Stomach (tissue), 9 donors: ENCODE results near the gene DCC. TPM values are rescaled to one million over a fixed set of nuclear protein-coding genes. Genes with fewer than 3 reads are reported as not detected.
A peak's percentile ranks its signal among the peaks of the same experiment; 100 is the strongest.

ENCODE experiments used
- DNase-seq, 2 donors: peaks; one replicate each; pipeline versions ENCODE4 v3.0.0 to v3.0.0-alpha.2; 2013 to 2019
- H3K27ac ChIP-seq, 5 donors: fragments of 200-600 bp in 4 of 5; sonication (generic) in 4 of 5; one replicate each; pipeline ENCODE4 v1.5.1; 2013 to 2019; ENCODE audit warnings: mild to moderate bottlenecking in 1 of 5, moderate library complexity in 1 of 5
- H3K27me3 ChIP-seq, 3 donors: fragments of 200-600 bp; sonication (generic); one replicate each; pipeline ENCODE4 v1.5.1; 2017 to 2019; ENCODE audit warnings: mixed run types in 1 of 3
- H3K36me3 ChIP-seq, 4 donors: fragments of 200-600 bp; sonication (generic); 1 replicate in 3 of 4; 2 replicates in 1 of 4; pipeline ENCODE4 v1.5.1; 2016 to 2019
- H3K4me1 ChIP-seq, 4 donors: fragments of 200-600 bp; sonication (generic); one replicate each; pipeline ENCODE4 v1.5.1; 2016 to 2019
- H3K4me3 ChIP-seq, 4 donors: fragments of 200-600 bp; sonication (generic) in 3 of 4; one replicate each; pipeline ENCODE4 v1.5.1; 2016 to 2019; ENCODE audit warnings: mild to moderate bottlenecking in 1 of 4
- H3K9me3 ChIP-seq, 4 donors: fragments of 200-600 bp; sonication (generic); one replicate each; pipeline ENCODE4 v1.5.1; 2016 to 2019
- EP300 ChIP-seq: sonication (generic); formaldehyde crosslinking; IDR thresholded peaks from one replicate; pipeline ENCODE4 v1.6.1; 2017; ENCODE audit warnings: antibody characterized with exemption
- POLR2A ChIP-seq, 4 donors: fragments of 450-650 bp; IDR thresholded peaks; one replicate each; pipeline ENCODE4 v1.6.1; 2016; ENCODE audit warnings: antibody characterized with exemption in 4 of 4, control low read depth in 2 of 4, mild to moderate bottlenecking in 1 of 4, moderate library complexity in 1 of 4
- POLR2AphosphoS5 ChIP-seq, 3 donors: sonication (generic); formaldehyde crosslinking; IDR thresholded peaks; one replicate each; pipeline ENCODE4 v1.6.1; 2016; ENCODE audit warnings: antibody characterized with exemption in 3 of 3
- WGBS, 5 donors: extraction: QIAGEN DNeasy Blood & Tissue Kit in 3 of 5; methylation state at CpG; one replicate each; pipeline versions ENCODE4 v1.1.5 to v1.1.7; 2013 to 2018; 5-methylcytosine and 5-hydroxymethylcytosine counted together
- intact Hi-C: fragments of 100-400 bp; cut with DNase I; formaldehyde crosslinking; loops from one replicate; pipeline ENCODE4 v1.15.1; 2023; ENCODE audit warnings: low total_unique reads
- polyA plus RNA-seq, 3 donors: library from polyadenylated mRNA; stranded (reverse); fragments of 200-250 nt; gene quantifications; one replicate each; pipeline ENCODE4 v1.2.3, GENCODE V29; 2013
- total RNA-seq, 5 donors: library from RNA; depleted of rRNA; stranded (reverse); fragments of >200 nt; gene quantifications; one replicate each; pipeline versions ENCODE4 v1.1.0 to v1.2.3, GENCODE V29; 2014 to 2016
- TF ChIP-seq, protein P1 (sequence below), 7 experiments: fragments of 450-650 bp in 4 of 7; fragments of 200-600 bp in 3 of 7; sonication (generic) in 3 of 7; IDR thresholded peaks; one replicate each; pipeline ENCODE4 v1.5.1; 2016 to 2019; ENCODE audit warnings: antibody characterized with exemption in 7 of 7, control low read depth in 2 of 7, mild to moderate bottlenecking in 1 of 7
- donor health status: healthy with polysubstance abuse.
- donor health status: Bipolar disorder and iron deficiency.
- donor health status: healthy.

The DCC gene
- total and polyA plus RNA-seq, 8 donors, result 0.58 to 1.7 TPM; not detected in 6

DNA sequence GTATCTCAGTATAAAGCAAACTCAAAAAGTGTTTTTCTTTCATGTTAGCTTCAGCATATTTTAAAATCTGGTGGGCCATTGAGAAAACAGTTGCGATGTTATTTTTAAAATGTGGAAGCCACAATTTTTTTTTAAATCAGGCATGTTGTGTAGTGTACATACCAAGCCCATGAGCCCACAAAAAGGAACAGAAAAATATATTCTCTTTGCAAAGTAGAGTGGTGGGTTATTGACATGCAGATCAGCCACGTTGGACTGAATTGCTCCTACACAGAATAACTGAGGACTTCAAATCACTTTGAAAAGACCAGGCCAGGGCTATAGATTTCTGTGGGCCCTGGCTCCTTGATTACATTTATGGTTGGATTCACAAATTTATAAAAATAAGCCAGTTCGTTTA lies 774.4 kb downstream of the DCC start:
- WGBS, 5 donors, result 48 to 67% (median 61%) methylated on average over 3 of the region's 3 CpGs
- no peak for TF ChIP-seq POLR2AphosphoS5 (IDR thresholded peaks at IDR 0.05)
- TF ChIP-seq, protein P1, sequence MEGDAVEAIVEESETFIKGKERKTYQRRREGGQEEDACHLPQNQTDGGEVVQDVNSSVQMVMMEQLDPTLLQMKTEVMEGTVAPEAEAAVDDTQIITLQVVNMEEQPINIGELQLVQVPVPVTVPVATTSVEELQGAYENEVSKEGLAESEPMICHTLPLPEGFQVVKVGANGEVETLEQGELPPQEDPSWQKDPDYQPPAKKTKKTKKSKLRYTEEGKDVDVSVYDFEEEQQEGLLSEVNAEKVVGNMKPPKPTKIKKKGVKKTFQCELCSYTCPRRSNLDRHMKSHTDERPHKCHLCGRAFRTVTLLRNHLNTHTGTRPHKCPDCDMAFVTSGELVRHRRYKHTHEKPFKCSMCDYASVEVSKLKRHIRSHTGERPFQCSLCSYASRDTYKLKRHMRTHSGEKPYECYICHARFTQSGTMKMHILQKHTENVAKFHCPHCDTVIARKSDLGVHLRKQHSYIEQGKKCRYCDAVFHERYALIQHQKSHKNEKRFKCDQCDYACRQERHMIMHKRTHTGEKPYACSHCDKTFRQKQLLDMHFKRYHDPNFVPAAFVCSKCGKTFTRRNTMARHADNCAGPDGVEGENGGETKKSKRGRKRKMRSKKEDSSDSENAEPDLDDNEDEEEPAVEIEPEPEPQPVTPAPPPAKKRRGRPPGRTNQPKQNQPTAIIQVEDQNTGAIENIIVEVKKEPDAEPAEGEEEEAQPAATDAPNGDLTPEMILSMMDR (IDR thresholded peaks at IDR 0.05), result no peak
- TF ChIP-seq POLR2A (IDR thresholded peaks at IDR 0.05), result no peak
- TF ChIP-seq EP300, result no peak
- intact Hi-C loops, result no loop called here

DNA sequence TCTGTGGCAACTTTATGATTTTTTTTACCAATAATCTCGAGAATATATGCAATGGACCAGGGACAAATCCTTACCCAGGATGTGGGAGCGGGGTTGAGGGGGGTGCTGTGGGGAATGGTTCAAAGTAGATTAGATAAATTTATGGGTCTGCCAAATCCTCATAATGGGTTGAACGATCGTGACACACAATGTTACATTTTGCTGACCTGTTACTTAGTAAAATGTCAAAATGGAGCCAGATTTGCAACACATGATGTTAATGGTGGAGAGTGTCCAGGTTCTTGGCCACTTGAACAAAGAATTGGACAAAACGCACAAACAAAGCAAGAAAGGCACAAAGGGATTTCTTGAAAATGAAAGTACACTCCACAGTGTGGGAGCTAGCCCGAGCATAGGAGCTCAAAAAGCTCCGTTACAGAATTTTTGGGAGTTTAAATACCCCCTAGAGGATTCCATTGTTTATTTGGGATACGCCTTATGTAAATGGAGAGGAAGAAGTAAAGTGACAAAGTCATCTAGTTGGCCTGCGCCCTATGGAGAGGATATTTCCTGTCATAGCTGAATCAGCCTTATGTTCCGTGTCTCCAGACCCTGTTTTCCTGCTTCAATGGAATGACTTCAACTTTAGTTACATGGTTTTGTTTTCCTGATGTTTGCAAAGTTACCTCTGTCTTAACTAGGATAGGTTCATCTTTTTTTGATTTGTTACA lies 776.0 kb downstream of the DCC start:
- Histone ChIP-seq H3K4me3 (peak overlapping the region in 3 of 4 donors; percentile 4 to 35 (median 13)), H3K27ac (no peak overlapping the region), H3K36me3 (no peaks in the 10 kb centered on the region), H3K9me3 (no peaks in the 10 kb centered on the region), H3K4me1 (no peaks in the 10 kb centered on the region), H3K27me3 (no peaks in the 10 kb centered on the region)
- WGBS, 5 donors, result 53 to 65% (median 59%) methylated on average over 10 of the region's 10 CpGs
- TF ChIP-seq EP300 (no peak), POLR2A (IDR thresholded peaks at IDR 0.05) (no peak), POLR2AphosphoS5 (IDR thresholded peaks at IDR 0.05) (no peak)
- TF ChIP-seq, protein P1 (IDR thresholded peaks at IDR 0.05), result no peak
- intact Hi-C loops, result no loop called here
- peak in 1 of 2 donors; percentile 3 for DNase-seq

More for the DNA sequence above, 774.4 kb downstream of the DCC start:
- DNase-seq, result no peak
- no peak overlapping the region for H3K4me3 ChIP-seq
- no peaks in the 10 kb centered on the region for H3K36me3 ChIP-seq
- H3K27me3 ChIP-seq, result no peaks in the 10 kb centered on the region
- peaks cover 0 to 3% (median 0%) of the 10 kb centered on the region in 4 donors for H3K9me3 ChIP-seq
- no peaks in the 10 kb centered on the region for H3K4me1 ChIP-seq
- H3K27ac ChIP-seq, result no peak overlapping the region

DNA sequence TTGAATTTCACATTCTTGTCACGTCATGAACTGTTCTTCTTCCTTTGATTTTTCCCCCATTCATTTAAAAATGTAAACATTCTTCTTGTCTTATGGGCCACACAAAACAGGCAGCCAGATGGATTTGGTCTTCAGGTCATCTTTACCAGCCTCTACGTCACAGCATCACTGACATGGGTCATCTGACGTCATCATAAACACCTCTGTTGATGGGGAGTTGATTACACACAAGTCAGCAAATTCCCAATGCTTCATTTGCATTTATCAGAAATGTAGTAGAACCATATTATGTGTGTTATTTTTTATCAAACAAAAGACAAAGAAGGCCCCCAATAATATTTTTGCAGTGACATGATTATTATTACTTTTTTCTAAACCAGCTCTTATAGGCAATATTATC lies 777.9 kb downstream of the DCC start:
- Histone ChIP-seq H3K27ac (no peak overlapping the region), H3K36me3 (no peaks in the 10 kb centered on the region), H3K4me1 (no peaks in the 10 kb centered on the region), H3K9me3 (no peaks in the 10 kb centered on the region), H3K4me3 (no peak overlapping the region), H3K27me3 (no peaks in the 10 kb centered on the region)
- intact Hi-C loops, result no loop called here
- TF ChIP-seq POLR2A (IDR thresholded peaks at IDR 0.05) (no peak), EP300 (no peak), POLR2AphosphoS5 (IDR thresholded peaks at IDR 0.05) (no peak)
- TF ChIP-seq, protein P1 (IDR thresholded peaks at IDR 0.05), result no peak
- no peak for DNase-seq
- 67 to 74% (median 70%) methylated on average over 3 of the region's 3 CpGs for WGBS, 5 donors

DNA sequence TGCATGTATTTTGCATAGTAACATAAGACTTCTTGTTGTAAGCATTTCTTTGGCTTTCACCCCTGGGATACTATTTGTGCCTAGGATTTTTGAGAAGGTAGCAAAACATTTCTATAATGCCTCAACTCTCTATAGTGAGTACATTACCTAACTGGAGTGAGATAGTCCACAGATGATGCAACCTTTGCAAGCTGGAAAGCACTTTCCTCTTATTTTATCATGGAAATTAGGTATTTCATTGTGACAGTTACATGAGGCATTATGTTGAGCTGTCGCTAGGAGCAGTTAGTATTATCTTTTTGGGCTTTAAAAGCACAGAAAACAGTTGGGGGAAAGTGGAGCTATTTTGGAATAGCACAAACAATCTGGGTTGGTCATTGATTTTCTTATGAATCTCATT lies 786.2 kb downstream of the DCC start:
- no peaks in the 10 kb centered on the region for H3K4me1 ChIP-seq
- TF ChIP-seq POLR2A (IDR thresholded peaks at IDR 0.05) (no peak), EP300 (no peak), POLR2AphosphoS5 (IDR thresholded peaks at IDR 0.05) (no peak)
- TF ChIP-seq, protein P1 (IDR thresholded peaks at IDR 0.05), result no peak
- WGBS, 5 donors, result 52 to 72% (median 63%) methylated on average over 1 of the region's 1 CpG

More for the DNA sequence above, 786.2 kb downstream of the DCC start:
- H3K27ac ChIP-seq, result no peak overlapping the region
- no peaks in the 10 kb centered on the region for H3K9me3 ChIP-seq
- H3K36me3 ChIP-seq, result no peaks in the 10 kb centered on the region
- no peak for DNase-seq
- no peak overlapping the region for H3K4me3 ChIP-seq
- intact Hi-C loops, result no loop called here
- H3K27me3 ChIP-seq, result no peaks in the 10 kb centered on the region
